Fibroblast of skin of left biceps (primary cell): ENCODE results near the gene GPN1.
"Not testable (repeated sequence)": the region's sequence is repeated elsewhere in the genome, so short reads cannot be mapped to it uniquely, and the experiment has no call there.

Experiments used
- DNase-seq, 2 experiments: peaks; one replicate each; pipeline ENCODE4 v3.0.0-alpha.2; 2013; ENCODE audit warnings: low read depth in 2 of 2

The GPN1 gene

DNA sequence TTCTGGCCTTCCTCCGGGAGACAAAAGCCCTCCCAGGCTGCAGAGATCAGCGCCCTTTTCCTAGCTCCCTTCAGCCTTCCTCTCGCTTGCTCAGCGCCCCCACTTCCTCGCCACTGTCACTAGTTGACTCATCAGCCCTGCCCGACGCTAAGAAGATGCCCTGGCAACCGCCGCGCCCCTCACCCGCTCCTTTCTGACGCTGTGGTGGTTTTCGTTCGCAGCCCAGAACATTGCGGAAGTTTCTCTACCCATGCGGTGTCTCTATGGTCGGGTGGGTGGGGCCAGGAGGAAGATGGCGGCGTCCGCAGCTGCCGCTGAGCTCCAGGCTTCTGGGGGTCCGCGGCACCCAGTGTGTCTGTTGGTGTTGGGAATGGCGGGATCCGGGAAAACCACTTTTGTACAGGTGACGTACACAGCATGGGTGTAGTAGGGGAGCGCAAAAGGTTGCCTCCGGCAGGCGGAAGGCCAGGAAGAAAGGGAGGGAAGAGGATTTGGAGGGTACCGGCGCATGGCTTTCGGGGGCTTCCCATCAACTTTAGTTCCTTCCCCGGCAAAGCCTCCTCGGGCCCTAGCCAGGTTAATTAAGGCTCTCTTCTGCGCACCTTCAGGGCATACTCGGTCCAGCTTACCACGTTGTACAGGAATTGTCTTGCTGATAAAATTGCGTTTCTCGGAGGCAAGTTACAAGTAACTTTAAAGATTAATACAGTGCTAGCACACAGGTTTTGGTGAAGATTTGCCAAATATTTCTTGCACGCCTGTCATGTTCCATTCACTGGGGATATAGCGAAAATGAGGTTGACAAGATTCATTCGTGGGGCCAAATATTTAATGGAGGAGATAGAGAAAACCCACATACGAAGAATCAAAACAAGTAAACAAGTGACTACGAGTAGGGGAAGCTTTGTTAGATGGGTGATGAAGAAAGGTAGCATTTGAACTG lies at the start of gene GPN1, which contains the start of gene CCDC121:
GPN1 (plus strand) TSS at position 284 of the 943 bp plus-strand sequence; CDS start at position 293, 9 bp downstream.
CCDC121 (minus strand) TSS at position 246 of the 943 bp plus-strand sequence. CDS start 1,213 bp downstream, outside the sequence.
- peak; percentile 68 to 69 for DNase-seq

GRCh38 chr2:27581417-27582128 lies 47.3 kb upstream of the GPN1 start:
- DNase-seq: no peak

- DNase-seq: no peak
Observed at GRCh38 chr2:27582129-27582694, 46.6 kb upstream of the GPN1 start.

- DNase-seq: peak; percentile 83 to 85
Observed at GRCh38 chr2:27582695-27583389, 46.0 kb upstream of the GPN1 start, which contains the start of gene ZNF512. Gene ZNF512 (plus strand): TSS chr2:27583042. CDS start chr2:27583113, 71 bp downstream.

GRCh38 chr2:27583390-27583915 lies 45.4 kb upstream of the GPN1 start:
- no peak for DNase-seq

GRCh38 chr2:27584597-27584996 lies 44.3 kb upstream of the GPN1 start:
- DNase-seq: no peak

DNA sequence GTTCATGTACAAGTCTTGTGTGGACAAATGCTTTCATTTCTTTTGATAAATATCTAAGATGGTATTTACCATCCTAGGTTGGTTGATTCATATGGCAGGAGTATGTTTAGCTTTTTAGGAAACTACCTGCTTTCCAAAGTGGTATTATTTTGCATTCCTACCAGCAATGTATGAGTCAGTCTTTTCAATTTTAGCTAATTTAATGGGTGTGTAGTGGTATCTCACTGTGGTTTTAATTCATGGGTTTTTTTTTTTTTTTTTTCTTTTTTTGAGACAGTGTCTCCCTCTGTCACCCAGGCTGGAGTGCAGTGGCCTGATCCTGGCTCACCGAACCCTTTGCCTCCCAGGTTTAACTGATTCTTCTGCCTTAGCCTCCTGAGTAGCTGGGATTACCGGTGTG lies 41.8 kb upstream of the GPN1 start:
- DNase-seq: no peak

- no peak for DNase-seq
Observed at GRCh38 chr2:27588308-27588707, 40.5 kb upstream of the GPN1 start.

DNA sequence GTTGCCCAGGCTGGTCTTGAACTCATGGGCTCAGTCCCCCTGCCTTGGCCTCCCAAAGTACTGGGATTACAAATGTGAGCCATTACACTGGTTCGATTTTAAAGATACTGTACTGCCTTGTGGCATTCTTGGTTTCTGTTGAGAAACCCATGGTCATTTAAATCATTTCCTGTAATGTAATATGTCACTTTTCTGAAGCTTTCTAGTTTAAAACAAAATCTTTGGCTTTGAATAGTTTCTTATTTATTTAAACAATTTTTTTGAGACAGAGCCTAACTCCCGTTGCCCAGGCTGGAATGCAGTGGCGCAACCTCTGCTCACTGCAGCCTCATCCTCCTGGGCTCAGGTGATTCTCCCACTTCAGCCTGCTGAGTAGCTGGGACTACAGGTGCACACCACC lies 37.1 kb upstream of the GPN1 start:
- no peak for DNase-seq

- no peak for DNase-seq
Observed at GRCh38 chr2:27593240-27593639, 35.6 kb upstream of the GPN1 start.

- not testable (repeated sequence) for DNase-seq
Observed at GRCh38 chr2:27594020-27594703, 34.7 kb upstream of the GPN1 start.

DNA sequence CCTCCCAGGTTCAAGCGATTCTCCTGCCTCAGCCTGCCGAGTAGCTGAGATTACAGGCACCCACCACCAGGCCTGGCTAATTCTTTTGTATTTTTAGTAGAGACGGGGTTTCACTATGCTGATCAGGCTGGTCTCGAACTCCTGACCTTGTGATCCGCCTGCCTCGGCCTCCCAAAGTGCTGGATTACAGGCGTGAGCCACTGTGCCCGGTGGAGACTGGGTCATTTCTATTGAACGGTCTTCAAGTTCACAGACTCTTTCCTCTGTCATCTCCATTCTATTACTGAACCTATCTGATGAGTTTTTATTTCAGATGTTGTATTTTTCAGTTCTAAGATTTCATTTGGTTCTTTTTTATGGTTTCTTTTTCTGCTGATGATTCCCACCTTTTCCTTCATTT lies 33.4 kb upstream of the GPN1 start:
- DNase-seq: not testable (repeated sequence)

DNA sequence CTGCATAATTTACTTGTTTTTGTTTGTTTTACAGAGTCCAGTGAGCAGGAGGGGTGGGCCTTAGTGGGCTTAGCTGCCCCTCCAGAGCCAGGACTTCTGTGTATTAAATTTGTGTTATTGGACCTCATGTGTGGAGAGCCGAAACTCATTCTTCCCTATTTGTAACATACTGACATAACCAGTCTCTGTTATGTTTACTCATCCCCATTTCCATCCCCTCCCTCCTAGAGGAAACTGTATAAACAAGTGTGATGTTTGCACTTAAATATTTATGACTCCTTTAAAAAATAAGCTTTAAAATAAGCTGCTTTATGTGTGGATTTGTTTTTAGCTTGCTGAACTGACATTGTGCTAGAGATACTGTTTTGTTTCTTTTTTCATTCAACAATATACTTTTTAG lies 32.2 kb upstream of the GPN1 start:
- DNase-seq: no peak

DNA sequence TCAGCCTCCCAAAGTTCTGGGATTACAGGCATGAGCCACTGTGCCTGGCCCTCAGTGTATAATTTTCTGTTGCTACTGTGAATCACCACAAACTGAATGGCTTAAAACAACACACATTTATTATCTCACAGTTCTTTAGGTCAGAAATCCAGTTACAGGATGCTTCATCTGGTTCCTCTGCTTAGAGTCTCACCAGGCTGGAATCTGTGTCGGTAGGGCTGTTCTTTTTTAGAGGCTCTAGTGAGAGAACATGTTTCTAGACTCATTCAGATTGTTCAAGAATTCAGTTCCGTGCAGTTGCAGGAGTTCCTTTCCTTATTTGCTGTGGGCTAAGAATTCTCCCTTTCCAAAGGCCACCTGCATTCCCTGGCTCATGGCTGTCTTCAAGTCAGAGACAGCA lies 22.2 kb upstream of the GPN1 start:
- no peak for DNase-seq

DNA sequence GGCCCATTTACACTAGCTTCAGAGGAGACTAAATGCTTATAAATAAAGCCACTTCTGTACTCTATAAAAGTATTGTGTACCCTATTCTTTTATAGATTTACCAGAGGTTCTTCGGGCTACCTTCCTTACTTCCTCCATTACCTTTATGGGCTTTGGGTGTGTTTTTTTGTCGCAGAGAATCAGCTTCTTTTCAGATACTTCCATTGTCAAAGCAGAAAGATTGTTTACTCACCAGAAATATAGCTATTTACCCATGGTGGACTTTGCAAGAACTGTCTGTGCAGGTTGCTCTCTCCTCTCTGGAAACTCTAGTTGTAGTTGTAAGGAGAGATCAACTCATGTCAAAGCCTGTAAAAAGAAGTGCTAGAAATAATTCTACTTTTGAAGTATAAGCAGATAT lies 14.9 kb upstream of the GPN1 start:
- no peak for DNase-seq

DNA sequence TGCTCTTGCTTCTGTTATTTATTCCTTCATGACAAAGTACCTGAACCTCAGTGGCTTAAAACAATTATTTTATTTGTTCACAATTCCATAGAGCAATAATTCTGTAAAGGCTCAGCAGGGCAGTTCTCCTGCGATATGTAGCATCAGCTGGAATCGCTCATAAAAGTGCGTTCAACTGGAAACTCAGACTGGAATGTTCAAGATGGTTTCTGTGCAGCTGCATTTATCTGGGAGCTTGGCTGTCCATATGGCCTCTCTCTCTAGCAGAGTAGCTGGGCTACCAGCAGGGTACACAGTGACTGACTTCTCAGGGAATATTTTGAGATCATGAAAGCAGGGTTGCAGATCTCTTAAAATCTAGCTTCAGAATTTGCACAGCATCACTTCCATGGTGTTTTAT lies 13.5 kb upstream of the GPN1 start:
- no peak for DNase-seq

DNA sequence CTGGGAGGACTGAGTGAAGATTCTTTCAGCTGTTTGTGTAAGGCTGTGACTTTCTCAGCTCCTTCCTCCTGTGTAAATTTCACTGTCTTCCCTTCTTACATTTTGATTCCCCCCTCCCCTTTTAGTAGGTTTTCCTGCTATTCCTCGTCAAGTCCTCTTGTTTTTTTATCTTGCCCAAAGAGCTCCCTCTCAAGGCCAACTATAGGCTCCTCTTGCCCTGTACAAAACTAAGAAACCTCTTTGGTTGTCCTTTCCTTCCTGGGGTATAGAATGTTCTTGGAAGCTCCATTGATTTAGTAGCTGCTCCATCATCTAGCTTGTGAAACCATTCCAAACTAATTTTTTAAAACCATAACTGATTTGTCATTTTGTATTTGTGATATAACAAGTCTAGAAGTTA lies 7.3 kb upstream of the GPN1 start:
- DNase-seq: no peak

DNA sequence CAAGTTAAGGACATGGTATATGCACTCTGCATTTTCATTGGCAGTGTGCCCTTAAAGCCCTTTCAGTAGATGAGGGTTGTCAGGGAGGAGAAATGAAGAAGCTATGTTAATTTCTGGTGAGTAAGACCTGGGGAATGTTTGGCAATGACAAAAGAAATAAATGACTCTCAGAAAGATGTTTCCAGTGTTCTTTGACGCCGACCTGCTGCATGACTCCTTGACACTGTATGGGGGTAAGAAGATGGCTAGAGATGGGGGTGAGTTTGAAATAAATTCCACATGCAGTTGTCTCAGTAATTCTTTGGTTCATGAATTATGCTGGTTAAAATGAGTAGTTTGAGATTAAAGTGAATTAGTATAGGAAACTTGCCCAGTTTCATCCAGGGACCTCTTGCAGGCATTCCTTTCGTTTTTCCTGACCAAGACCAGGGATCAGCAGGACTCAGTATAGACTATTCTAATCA lies 5.9 kb upstream of the GPN1 start:
- peak; percentile 81 to 84 for DNase-seq

DNA sequence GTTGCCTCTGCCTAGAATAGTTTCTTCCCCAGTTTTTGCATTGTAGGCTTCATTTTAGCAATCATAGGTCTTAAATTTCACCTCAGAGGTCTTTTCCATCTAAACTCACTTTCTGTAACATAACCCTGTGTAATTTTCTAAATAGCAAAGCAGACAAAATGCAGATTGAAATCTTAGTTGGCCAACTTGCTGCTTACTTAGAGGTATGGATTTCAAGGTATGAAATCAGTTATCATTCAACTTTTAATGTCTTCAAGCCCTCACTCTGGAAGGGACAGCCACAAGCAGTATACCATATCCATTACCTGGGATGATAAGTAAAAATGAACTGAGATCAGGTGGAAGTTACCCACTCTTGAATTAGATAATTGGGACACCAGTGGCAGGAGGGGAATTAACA lies 3.9 kb upstream of the GPN1 start:
- no peak for DNase-seq

DNA sequence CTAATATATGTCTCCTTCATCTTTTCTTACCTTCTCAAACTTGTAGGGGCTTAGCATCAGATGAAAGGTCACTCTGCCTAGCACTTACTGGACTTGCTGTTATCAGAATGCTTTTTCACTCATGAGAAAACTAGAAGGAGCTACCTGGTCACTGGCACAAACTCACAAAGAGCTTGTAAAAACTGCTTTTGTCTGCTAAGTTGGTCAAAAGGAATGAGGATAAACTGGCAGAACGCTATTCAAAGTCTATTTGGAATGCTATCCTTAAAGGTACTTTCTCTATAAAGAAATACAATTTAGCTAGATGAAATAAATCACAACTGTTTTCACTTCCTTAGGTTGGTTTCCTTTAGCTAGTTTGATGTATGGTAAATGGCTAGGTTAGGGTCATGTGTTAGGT lies 2.5 kb upstream of the GPN1 start:
- DNase-seq: not testable (repeated sequence)

DNA sequence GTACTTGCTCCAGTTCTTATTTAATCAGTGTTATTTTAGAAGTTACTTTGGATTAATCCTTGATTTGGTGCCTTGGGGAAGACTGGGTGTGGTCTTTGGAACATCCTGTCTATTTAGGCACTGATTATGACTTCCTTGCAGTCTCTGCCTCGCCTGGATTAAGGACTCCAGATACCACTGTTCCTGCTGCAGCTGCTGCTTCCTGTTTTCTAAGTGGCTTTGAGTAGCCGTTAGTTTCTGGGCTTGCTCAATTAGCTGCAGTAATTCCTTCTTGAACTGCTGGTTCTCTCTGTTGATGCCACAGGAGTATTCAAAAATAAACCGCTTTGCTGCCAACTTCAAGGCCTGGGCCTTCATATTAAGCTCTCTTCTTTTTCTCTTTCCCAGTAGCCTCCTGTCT lies 1.9 kb upstream of the GPN1 start:
- DNase-seq: not testable (repeated sequence)
